Adrenal gland (tissue), 12 donors: ENCODE measurements around the gene TNNI3K. TPM values are rescaled to one million over a fixed set of nuclear protein-coding genes. Genes with fewer than 3 reads are reported as not detected.

Source experiments
- DNase-seq, 7 donors: peaks; one replicate each; pipeline ENCODE4 v3.0.0-alpha.2; 2019 to 2020
- H3K27ac ChIP-seq, 5 donors: fragments of 200-600 bp; sonication (generic) in 4 of 5; 1 replicate in 3 of 5; 2 replicates in 2 of 5; pipeline versions ENCODE4 v1.5.1 to v1.8.0; 2016 to 2020; ENCODE audit warnings: mild to moderate bottlenecking in 1 of 5
- H3K27me3 ChIP-seq: fragments of 200-600 bp; 2 replicates; pipeline ENCODE4 v1.8.0; 2021
- H3K36me3 ChIP-seq, 2 donors: fragments of 200-600 bp; replicated peaks in 1 of 2; 1 replicate in 1 of 2; 2 replicates in 1 of 2; pipeline versions ENCODE4 v1.5.1 to v1.8.0; 2018 to 2022
- H3K4me1 ChIP-seq, 2 donors: fragments of 200-600 bp; replicated peaks in 1 of 2; 1 replicate in 1 of 2; 2 replicates in 1 of 2; pipeline versions ENCODE4 v1.5.1 to v1.8.0; 2018 to 2021
- H3K4me3 ChIP-seq, 4 donors: fragments of 200-600 bp; sonication (generic) in 3 of 4; one replicate each; pipeline ENCODE4 v1.5.1; 2016 to 2018
- H3K9me3 ChIP-seq, 3 donors: fragments of 200-600 bp; sonication (generic) in 1 of 3; replicated peaks in 1 of 3; 1 replicate in 2 of 3; 2 replicates in 1 of 3; pipeline versions ENCODE4 v1.5.1 to v1.8.0; 2016 to 2021
- POLR2A ChIP-seq, 2 donors: fragments of 450-650 bp; IDR thresholded peaks; one replicate each; pipeline ENCODE4 v1.6.1; 2017; ENCODE audit warnings: antibody characterized with exemption in 2 of 2, mild to moderate bottlenecking in 2 of 2, moderate library complexity in 1 of 2
- WGBS, 4 donors: extraction: QIAGEN DNeasy Blood & Tissue Kit in 2 of 4; methylation state at CpG; one replicate each; pipeline versions ENCODE4 v1.1.5 to v1.1.7; 2013 to 2017; 5-methylcytosine and 5-hydroxymethylcytosine counted together
- intact Hi-C, 2 donors: fragments of 100-400 bp; cut with DNase I; formaldehyde crosslinking; loops; one replicate each; pipeline versions ENCODE4 v1.14.1 to v1.15.0; 2022 to 2023
- polyA plus RNA-seq, 3 donors: library from polyadenylated mRNA; stranded (reverse); fragments of 200-250 nt in 2 of 3; fragments of 350-450 nt in 1 of 3; fragmentation: Illumina TruSeq in 1 of 3; extraction: RNeasy Lipid Tissue Mini Kit (QIAGEN cat#74804) in 1 of 3; gene quantifications; one replicate each; pipeline ENCODE4 v1.2.3, GENCODE V29; 2013 to 2014
- total RNA-seq, 9 donors: library from RNA; depleted of rRNA in 4 of 9; stranded (reverse); fragments of >200 nt in 4 of 9; fragments of 120-200 nt in 1 of 9; fragmentation: NEBNext Ultra II Directional in 1 of 9; extraction: Animal tissue kit (Norgen Biotek cat#: 25700) in 1 of 9; gene quantifications; one replicate each; pipeline versions ENCODE4 v1.1.0 to v1.2.4, GENCODE V29; 2013 to 2023
- TF ChIP-seq, protein P1 (sequence below), 6 experiments: fragments of 450-650 bp in 4 of 6; fragments of 200-600 bp in 2 of 6; sonication (generic) in 1 of 6; IDR thresholded peaks; 1 replicate in 5 of 6; 2 replicates in 1 of 6; pipeline versions ENCODE4 v1.5.1 to v1.8.0; 2016 to 2021; ENCODE audit warnings: antibody characterized with exemption in 6 of 6, mild to moderate bottlenecking in 2 of 6, moderate library complexity in 1 of 6
- donor health status: healthy with polysubstance abuse.
- donor health status: Bipolar disorder and iron deficiency.
- donor health status: DM: yes; HTN: yes; CAD: no.
- donor health status: DM: no; HTN: no; CAD: no.
- donor health status: DM: no; HTN: no; CAD: no.
- donor health status: DM: yes; HTN: yes; CAD: no.

Gene TNNI3K
- total and polyA plus RNA-seq, 12 donors: 0.88 to 7.9 (median 2.1) TPM

DNA sequence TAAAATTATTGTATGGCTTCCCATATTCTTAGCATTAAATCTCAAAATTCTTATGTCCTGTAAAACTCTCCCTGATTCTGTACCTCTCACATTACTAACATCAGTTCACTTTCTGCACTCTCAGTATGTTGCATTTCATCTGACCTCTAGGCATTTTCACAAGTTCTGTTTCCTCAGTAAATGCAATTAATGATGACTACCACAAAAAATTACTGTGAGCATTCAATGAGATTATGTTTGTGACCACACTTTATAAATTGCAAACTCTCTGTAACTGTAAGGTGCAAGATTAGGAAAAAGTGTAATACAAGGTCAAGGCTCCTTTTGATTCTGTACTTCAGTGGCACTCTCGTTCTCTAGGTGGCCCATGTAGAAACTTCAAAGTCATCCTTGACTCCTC is 216.8 kb downstream of the TNNI3K start:
- H3K4me1 ChIP-seq: no peaks in the 10 kb centered on the region
- WGBS, 4 donors: 33 to 42% (median 39%) methylated on average over 1 of the region's 1 CpG

GRCh38 chr1:74453277-74453676 is 218.1 kb downstream of the TNNI3K start:
- WGBS, 4 donors: 77 to 92% (median 83%) methylated on average over 2 of the region's 2 CpGs

More for the DNA sequence above, 216.8 kb downstream of the TNNI3K start:
- DNase-seq: no peak
- Histone ChIP-seq H3K4me3 (no peak overlapping the region), H3K27ac (no peak overlapping the region), H3K36me3 (no peaks in the 10 kb centered on the region), H3K9me3 (no peaks in the 10 kb centered on the region), H3K27me3 (no peaks in the 10 kb centered on the region)
- TF ChIP-seq POLR2A (IDR thresholded peaks at IDR 0.05): no peak
- TF ChIP-seq, protein P1, sequence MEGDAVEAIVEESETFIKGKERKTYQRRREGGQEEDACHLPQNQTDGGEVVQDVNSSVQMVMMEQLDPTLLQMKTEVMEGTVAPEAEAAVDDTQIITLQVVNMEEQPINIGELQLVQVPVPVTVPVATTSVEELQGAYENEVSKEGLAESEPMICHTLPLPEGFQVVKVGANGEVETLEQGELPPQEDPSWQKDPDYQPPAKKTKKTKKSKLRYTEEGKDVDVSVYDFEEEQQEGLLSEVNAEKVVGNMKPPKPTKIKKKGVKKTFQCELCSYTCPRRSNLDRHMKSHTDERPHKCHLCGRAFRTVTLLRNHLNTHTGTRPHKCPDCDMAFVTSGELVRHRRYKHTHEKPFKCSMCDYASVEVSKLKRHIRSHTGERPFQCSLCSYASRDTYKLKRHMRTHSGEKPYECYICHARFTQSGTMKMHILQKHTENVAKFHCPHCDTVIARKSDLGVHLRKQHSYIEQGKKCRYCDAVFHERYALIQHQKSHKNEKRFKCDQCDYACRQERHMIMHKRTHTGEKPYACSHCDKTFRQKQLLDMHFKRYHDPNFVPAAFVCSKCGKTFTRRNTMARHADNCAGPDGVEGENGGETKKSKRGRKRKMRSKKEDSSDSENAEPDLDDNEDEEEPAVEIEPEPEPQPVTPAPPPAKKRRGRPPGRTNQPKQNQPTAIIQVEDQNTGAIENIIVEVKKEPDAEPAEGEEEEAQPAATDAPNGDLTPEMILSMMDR (IDR thresholded peaks at IDR 0.05): no peak
- intact Hi-C loops: no loop called here

DNA sequence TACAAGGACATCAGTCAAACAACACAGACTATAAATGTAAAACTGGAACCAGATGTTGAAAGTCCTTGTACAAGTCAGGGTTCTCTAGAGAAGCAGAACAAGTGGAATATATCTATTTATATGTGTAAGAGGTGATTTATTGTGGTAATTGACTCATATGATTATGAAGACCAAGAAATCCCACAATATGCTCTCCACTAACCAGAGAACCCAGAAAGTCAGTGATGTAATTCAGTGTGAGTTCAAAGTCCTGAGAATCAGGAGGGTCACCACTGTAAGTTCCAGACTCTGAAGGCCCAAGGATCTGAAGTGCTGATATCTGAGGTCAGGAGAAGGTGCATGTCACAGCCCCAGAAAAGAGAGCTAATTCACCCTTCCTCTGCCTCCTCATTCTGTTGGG is 220.2 kb downstream of the TNNI3K start:
- Histone ChIP-seq H3K27ac (no peak overlapping the region), H3K4me1 (no peaks in the 10 kb centered on the region), H3K36me3 (no peaks in the 10 kb centered on the region), H3K27me3 (no peaks in the 10 kb centered on the region), H3K4me3 (no peak overlapping the region), H3K9me3 (no peaks in the 10 kb centered on the region)
- intact Hi-C loops: no loop called here
- TF ChIP-seq POLR2A (IDR thresholded peaks at IDR 0.05): no peak
- TF ChIP-seq, protein P1 (IDR thresholded peaks at IDR 0.05): no peak
- no peak for DNase-seq

More at GRCh38 chr1:74453277-74453676, 218.1 kb downstream of the TNNI3K start:
- H3K36me3 ChIP-seq: no peaks in the 10 kb centered on the region
- no peak overlapping the region for H3K4me3 ChIP-seq
- H3K9me3 ChIP-seq: no peaks in the 10 kb centered on the region
- TF ChIP-seq, protein P1 (IDR thresholded peaks at IDR 0.05): no peak
- no peak for TF ChIP-seq POLR2A (IDR thresholded peaks at IDR 0.05)
- intact Hi-C loops: no loop called here
- no peaks in the 10 kb centered on the region for H3K27me3 ChIP-seq
- no peaks in the 10 kb centered on the region for H3K4me1 ChIP-seq
- no peak overlapping the region for H3K27ac ChIP-seq
- DNase-seq: no peak

DNA sequence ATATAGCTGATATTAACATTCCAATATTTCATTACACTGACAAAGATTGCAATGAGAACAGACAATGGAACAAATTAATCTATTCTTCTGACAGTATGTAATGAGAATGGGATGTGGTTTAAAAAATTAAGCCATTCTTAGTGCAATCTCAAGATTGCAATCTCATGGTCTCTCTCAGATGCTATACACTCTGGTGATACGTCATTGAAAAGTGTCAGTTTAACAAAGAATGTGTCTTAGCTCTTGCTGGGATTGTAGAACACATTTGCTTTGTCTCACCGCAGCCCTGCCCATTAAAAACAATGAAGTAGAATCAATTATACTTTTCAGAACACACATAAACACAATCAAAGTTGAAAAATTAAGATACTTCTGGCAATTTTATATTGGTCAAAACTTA is 222.1 kb downstream of the TNNI3K start:
- Histone ChIP-seq H3K4me1 (no peaks in the 10 kb centered on the region), H3K27ac (no peak overlapping the region), H3K27me3 (no peaks in the 10 kb centered on the region), H3K36me3 (no peaks in the 10 kb centered on the region), H3K9me3 (no peaks in the 10 kb centered on the region), H3K4me3 (no peak overlapping the region)
- intact Hi-C loops: no loop called here
- DNase-seq: no peak
- WGBS, 4 donors: 70 to 86% (median 79%) methylated on average over 2 of the region's 2 CpGs
- TF ChIP-seq, protein P1 (IDR thresholded peaks at IDR 0.05): no peak
- TF ChIP-seq POLR2A (IDR thresholded peaks at IDR 0.05): no peak
